Measurements from ENCODE around the gene NEK1.
"Not testable (repeated sequence)": the region's sequence is repeated elsewhere in the genome, so short reads cannot be mapped to it uniquely, and the experiment has no call there.

NEK1 gene

DNA sequence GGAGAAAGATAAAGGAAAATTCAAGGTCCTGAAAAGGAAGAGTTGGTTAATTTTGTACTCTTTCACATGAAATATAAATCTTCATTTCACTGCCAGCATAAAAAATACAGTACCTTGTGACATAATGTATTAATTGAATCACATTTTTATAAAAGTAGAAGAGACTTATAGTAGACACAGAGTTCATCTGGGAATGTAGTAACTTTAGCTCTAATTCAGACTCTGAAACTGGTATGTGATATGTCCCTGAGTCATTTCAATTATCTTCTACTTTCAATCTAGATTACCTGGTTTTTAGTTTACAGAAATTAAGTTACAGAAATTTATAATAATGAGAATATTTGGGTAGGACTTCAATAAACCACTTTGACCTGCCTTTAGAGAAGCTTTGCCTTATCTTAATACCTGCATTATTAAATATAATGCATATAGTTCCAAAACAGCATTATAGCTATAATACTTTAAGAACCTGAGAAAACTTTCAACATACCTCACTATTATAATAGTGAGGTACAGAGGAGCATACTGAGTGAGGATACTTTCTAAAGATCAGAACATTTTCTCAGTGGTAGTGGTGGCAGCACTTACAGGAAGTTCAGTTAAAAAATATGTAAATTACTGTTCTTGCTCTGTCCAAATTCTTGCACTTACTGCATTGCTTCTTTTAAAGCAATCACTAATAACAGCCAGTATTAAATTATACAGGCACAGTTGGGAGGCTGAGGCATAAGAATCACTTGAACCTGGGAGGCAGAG lies 11.2 kb downstream of the NEK1 start:
- DNase-seq = no peak

- no peak for DNase-seq
Measured at GRCh38 chr4:169594560-169595195, 17.7 kb downstream of the NEK1 start.

DNA sequence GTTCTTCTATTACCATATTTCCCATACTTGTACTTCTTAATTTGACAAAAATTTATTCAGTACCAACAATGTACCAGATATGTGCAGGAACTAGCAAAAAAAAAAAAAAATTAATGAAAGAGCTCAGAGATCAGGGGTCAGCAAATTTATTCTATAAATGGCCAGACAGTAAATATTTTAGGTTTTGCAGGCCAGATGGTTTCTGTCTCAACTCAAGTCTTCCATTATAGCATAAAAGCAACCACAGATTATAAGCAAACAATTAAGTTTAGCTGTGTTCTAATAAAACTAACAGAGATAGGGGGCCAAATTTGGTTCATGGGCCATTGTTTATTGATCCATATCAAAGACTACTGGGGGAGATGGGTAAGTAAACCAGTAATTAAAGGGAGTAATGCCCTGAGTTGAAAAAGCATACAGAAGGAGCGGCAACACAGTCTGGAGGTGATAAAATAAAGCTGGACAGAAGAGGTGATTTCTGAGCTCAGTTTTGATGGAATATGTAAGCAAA lies 19.3 kb downstream of the NEK1 start:
- DNase-seq = no peak

DNA sequence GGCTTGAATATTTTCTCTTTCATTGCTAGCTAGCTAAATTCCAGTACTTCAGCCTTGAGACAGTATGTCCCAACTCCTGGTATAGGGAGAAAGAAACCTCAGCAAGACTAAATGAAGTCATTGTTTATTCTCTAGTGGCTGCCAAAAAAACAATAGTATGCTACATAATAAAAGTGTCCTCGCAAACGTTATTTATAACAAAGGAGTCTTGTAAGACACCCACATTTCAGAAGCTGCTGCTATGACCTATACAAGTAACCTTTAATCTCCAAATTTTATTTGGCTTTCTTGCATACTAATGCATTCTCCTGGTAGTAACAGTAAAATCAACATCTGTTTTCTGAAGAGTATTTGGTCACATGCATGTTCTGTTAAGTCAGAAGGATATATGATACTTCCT lies 28.8 kb downstream of the NEK1 start:
- DNase-seq = no peak

DNA sequence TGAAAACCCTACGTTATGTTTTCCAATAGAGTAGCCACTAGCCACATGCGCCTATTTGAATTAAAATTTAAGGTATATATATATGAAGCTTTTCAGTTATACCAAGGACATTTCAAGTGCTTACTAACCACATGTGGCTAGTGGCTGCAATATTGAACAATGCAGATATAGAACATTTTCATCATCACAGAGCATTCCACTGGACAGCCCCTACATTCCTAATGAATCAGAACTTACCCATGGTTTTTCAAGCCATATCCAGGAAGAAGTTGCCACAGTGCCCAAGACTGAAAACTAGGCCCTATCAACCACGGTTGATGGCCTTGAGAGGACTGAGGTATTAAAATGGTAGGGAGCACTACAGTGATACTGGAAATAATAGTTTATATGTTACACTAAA lies 29.7 kb downstream of the NEK1 start:
- no peak for DNase-seq

GRCh38 chr4:169582203-169582602 lies 30.2 kb downstream of the NEK1 start:
- no peak for DNase-seq

DNA sequence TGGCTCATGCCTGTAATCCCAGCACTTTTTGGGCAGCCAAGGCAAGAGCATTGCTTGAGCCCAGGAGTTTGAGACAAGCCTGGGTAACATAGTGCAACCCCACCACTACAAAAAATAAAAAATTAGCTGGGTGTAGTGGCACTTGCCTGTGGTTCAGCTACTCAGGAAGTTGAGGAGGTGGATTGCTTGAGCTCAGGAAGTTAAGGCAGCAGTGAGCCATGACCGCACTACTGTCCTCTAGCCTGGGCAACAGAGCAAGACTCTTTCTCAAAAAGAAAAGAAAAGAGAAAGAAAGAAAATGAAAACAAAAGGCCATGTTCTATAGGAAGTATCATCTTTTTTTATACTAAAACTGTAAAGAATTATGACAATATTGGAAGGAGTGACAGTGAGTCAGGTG lies 38.5 kb downstream of the NEK1 start:
- DNase-seq = no peak

- DNase-seq = no peak
Measured at GRCh38 chr4:169571435-169571834, 40.9 kb downstream of the NEK1 start.

- not testable (repeated sequence) for DNase-seq
Measured at GRCh38 chr4:169571012-169571411, 41.4 kb downstream of the NEK1 start.

GRCh38 chr4:169570266-169570665 lies 42.1 kb downstream of the NEK1 start:
- DNase-seq = peak; percentile 11

- DNase-seq = not testable (repeated sequence)
Measured at GRCh38 chr4:169569188-169569587, 43.2 kb downstream of the NEK1 start.

GRCh38 chr4:169567916-169568315 lies 44.5 kb downstream of the NEK1 start:
- DNase-seq = no peak

- DNase-seq = no peak
Measured at GRCh38 chr4:169566021-169566818, 46.2 kb downstream of the NEK1 start.

GRCh38 chr4:169565606-169566005 lies 46.8 kb downstream of the NEK1 start:
- DNase-seq = no peak

DNA sequence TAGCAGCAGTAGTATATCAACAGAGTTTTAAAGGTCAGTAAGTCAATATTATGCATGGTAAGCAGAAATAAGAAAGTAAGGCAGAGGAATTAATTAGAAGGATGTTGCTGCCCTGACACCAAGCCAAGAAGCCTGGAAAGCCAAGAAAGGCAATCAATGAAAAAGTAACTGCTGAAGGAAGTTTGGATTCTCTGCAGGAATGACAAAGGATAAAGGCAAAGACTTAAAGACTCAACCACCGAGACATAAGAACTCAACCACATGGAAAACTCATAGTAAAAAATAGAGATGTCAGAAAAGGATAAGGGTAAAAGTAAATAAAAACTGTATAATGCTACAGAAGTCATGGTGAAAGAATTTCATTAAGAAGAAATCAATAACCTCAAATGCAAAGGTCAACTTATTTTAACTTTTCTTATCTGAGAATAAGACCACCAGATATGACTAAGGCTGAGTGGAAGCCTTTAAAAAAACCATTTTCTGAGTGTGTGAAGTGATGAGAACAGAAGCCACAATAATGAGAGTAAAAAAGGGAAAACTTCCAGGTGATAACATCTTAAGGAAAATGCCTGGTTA lies 55.2 kb downstream of the NEK1 start:
- no peak for DNase-seq

GRCh38 chr4:169546548-169546947 lies 65.8 kb downstream of the NEK1 start:
- DNase-seq = not testable (repeated sequence)

DNA sequence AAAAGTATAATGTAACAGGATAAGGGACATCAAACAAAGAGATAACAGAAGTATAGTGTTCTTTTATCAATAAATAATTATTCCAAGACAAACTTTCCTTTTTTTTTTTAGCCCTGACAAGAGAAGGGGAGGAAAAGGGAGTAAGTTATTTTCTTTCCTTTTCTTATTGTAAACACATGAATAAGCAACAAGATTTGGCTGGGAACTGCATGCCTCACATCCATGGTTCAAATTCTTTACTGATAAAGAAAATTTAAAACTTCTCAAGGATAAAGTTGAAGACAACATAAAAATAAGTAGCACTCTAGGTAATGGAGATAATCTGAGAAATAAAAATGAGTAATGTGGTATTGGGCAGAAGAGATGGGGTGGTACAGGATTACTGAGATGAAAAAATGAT lies 71.6 kb downstream of the NEK1 start:
- DNase-seq = no peak

DNA sequence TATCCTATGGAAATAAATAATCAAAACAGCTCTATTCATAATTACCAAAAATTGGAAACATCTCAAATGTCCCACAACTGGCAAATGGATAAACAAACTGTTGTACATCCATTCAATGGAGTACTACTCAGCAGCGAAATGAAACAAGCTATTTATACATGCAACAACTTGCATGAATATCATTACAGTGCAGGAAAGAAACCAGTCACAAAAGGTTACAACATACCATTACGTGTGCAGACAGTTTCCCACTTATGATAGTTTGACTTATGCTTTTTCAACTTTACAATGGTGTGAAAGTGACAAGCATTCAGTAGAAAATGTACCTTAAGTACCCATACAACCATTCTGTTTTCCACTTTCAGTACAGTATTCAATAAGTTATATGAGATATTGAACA lies 82.3 kb downstream of the NEK1 start:
- DNase-seq = no peak

DNA sequence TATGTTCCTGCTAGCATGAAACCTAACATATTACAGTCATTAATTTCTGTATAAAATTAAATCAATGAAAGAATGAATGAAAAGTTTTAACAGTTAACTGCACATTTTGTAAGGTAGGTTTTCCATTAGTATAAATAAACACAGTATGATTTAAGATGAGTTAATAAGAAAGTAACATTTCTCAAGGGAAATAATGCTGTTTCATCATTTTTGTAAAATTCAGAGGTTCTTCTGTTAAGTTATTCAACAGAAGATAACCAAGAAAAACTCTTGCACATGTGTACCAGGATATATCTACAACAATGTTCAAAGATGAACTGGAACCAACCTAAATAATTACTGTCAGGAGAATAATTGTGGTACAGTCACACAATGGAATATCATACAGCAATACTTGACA lies 88.6 kb downstream of the NEK1 start:
- DNase-seq = no peak

DNA sequence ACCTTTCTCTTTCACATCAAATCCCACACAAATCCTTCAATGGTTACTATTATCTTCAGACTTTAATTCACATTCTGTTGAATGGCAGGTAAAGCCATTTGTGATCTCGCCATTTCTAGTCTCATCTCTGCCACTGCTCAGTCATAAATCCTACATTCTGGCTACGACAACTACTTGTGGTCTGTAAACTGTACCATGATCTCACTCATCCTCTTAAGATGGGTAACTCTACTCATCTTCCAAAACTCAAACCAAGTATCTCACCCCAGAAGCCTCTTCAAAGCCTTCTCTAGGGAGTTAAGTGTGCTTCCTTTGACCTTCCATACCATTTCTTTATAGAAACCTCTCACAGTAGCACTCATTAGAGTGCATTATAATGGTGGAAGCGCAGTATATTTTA lies 101.8 kb downstream of the NEK1 start:
- no peak for DNase-seq

DNA sequence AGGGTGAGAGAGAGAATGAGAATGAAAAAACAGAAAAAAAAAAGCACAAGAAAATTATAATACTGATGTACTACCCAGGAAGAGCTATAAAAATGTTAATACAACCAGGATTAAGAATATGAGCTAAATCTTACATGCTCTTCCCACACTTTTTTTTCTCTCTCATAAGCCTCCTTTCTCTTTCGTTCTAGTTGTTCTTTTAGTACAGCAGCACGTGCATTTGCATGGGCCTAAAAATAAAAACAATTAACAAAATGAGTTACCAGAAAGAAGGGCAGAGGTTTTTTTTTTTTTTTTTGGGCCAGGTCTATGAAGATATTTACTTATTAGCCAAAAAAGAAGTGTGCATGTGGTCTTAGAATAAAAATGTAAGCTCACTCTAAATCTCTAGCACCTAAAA lies 105.5 kb downstream of the NEK1 start:
- DNase-seq = no peak

DNA sequence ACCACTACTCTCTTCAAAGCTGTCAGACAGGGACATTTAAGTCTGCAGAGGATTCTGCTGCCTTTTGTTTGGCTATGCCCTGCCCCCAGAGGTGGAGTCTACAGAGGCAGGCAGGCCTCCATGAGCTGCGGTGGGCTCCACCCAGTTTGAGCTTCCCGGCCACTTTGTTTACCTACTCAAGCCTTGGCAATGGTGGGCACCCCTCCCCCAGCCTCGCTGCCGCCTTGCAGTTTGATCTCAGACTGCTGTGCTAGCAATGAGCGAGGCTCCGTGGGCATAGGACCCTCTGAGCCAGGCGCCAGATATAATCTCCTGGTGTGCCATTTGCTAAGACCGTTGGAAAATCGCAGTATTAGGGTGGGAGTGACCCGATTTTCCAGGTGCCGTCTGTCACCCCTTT lies 112.5 kb downstream of the NEK1 start:
- not testable (repeated sequence) for DNase-seq

DNA sequence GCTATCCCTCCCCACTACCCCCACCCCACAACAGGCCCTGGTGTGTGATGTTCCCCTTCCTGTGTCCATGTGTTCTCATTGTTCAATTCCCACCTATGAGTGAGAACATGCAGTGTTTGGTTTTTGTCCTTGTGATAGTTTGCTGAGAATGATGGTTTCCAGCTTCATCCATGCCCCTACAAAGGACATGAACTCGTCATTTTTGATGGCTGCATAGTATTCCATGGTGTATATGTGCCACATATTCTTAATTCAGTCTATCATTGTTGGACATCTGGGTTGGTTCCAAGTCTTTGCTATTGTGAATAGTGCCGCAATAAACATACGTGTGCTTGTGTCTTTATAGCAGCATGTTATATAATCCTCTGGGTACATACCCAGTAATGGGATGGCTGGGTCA lies 118.1 kb downstream of the NEK1 start:
- not testable (repeated sequence) for DNase-seq

All from activated gamma-delta T cell (primary cell).